Esophagus muscularis mucosa (tissue), 4 donors: ENCODE measurements around the gene STX18. TPM values are rescaled to one million over a fixed set of nuclear protein-coding genes. Genes with fewer than 3 reads are reported as not detected.
"Not testable (repeated sequence)": the region's sequence is repeated elsewhere in the genome, so short reads cannot be mapped to it uniquely, and the experiment has no call there.

Experiments
- DNase-seq: peaks from one replicate; pipeline ENCODE4 v3.0.0-alpha.2; 2017; ENCODE audit errors: extremely low spot score
- H3K27ac ChIP-seq, 4 donors: fragments of 200-600 bp; sonication (generic); replicated peaks in 1 of 4; 1 replicate in 3 of 4; 2 replicates in 1 of 4; pipeline ENCODE4 v1.5.1; 2016 to 2019; ENCODE audit warnings: mild to moderate bottlenecking in 1 of 4
- H3K27me3 ChIP-seq, 4 donors: fragments of 200-600 bp; sonication (generic); one replicate each; pipeline versions ENCODE4 v1.5.1 to v1.6.0; 2016 to 2019
- H3K36me3 ChIP-seq, 4 donors: fragments of 200-600 bp; sonication (generic); one replicate each; pipeline ENCODE4 v1.5.1; 2016 to 2019
- H3K4me1 ChIP-seq, 4 donors: fragments of 200-600 bp; sonication (generic); one replicate each; pipeline ENCODE4 v1.5.1; 2016 to 2019
- H3K4me3 ChIP-seq, 4 donors: fragments of 200-600 bp; sonication (generic); 1 replicate in 2 of 4; 2 replicates in 2 of 4; pipeline ENCODE4 v1.5.1; 2016 to 2019; ENCODE audit warnings: mild to moderate bottlenecking in 4 of 4, moderate library complexity in 1 of 4
- H3K9me3 ChIP-seq, 4 donors: fragments of 200-600 bp; sonication (generic); 1 replicate in 3 of 4; 2 replicates in 1 of 4; pipeline ENCODE4 v1.5.1; 2016 to 2019
- EP300 ChIP-seq: sonication (generic); formaldehyde crosslinking; IDR thresholded peaks from one replicate; pipeline ENCODE4 v1.6.1; 2017; ENCODE audit warnings: antibody characterized with exemption
- POLR2A ChIP-seq: fragments of 450-650 bp; IDR thresholded peaks from one replicate; pipeline ENCODE4 v1.6.1; 2017; ENCODE audit warnings: antibody characterized with exemption, moderate library complexity, mild to moderate bottlenecking, low read depth
- POLR2AphosphoS5 ChIP-seq, 2 donors: sonication (generic); formaldehyde crosslinking; IDR thresholded peaks; one replicate each; pipeline ENCODE4 v1.6.1; 2017; ENCODE audit warnings: antibody characterized with exemption in 2 of 2
- WGBS: methylation state at CpG from one replicate; pipeline ENCODE4 v1.1.5; 2018; 5-methylcytosine and 5-hydroxymethylcytosine counted together
- intact Hi-C: fragments of 100-400 bp; cut with DNase I; formaldehyde crosslinking; loops from one replicate; pipeline ENCODE4 v1.15.1; 2023
- total RNA-seq, 4 donors: library from RNA; depleted of rRNA; stranded (reverse); fragments of >200 nt; gene quantifications; one replicate each; pipeline versions ENCODE4 v1.1.0 to v1.2.1, GENCODE V29; 2016
- TF ChIP-seq, protein P1 (sequence below), 3 experiments: fragments of 200-600 bp in 2 of 3; fragments of 450-650 bp in 1 of 3; sonication (generic) in 2 of 3; IDR thresholded peaks; one replicate each; pipeline ENCODE4 v1.5.1; 2017 to 2019; ENCODE audit warnings: antibody characterized with exemption in 3 of 3, mild to moderate bottlenecking in 2 of 3, moderate library complexity in 1 of 3

STX18 gene
- total RNA-seq, 4 donors from 2014 or later, result 14.5 to 21.0 (median 17.8) TPM

GRCh38 chr4:4519297-4519894 lies 22.5 kb downstream of the STX18 start:
- intact Hi-C loops, result no loop called here
- Histone ChIP-seq H3K4me1 (peaks cover 5 to 25% (median 18%) of the 10 kb centered on the region in 4 donors), H3K4me3 (no peak overlapping the region), H3K36me3 (no peaks in the 10 kb centered on the region), H3K27me3 (no peaks in the 10 kb centered on the region), H3K9me3 (no peaks in the 10 kb centered on the region), H3K27ac (no peak overlapping the region)
- WGBS, result 72% methylated on average over 4 of the region's 4 CpGs
- no peak for DNase-seq
- TF ChIP-seq EP300, result no peak
- TF ChIP-seq, protein P1, sequence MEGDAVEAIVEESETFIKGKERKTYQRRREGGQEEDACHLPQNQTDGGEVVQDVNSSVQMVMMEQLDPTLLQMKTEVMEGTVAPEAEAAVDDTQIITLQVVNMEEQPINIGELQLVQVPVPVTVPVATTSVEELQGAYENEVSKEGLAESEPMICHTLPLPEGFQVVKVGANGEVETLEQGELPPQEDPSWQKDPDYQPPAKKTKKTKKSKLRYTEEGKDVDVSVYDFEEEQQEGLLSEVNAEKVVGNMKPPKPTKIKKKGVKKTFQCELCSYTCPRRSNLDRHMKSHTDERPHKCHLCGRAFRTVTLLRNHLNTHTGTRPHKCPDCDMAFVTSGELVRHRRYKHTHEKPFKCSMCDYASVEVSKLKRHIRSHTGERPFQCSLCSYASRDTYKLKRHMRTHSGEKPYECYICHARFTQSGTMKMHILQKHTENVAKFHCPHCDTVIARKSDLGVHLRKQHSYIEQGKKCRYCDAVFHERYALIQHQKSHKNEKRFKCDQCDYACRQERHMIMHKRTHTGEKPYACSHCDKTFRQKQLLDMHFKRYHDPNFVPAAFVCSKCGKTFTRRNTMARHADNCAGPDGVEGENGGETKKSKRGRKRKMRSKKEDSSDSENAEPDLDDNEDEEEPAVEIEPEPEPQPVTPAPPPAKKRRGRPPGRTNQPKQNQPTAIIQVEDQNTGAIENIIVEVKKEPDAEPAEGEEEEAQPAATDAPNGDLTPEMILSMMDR (IDR thresholded peaks at IDR 0.05), result peak in 2 of 3 experiments; percentile 16 to 58

- Histone ChIP-seq H3K27ac (no peak overlapping the region), H3K27me3 (no peaks in the 10 kb centered on the region), H3K4me1 (peaks cover 5 to 24% (median 15%) of the 10 kb centered on the region in 4 donors), H3K36me3 (no peaks in the 10 kb centered on the region), H3K4me3 (no peak overlapping the region), H3K9me3 (no peaks in the 10 kb centered on the region)
- no peak for DNase-seq
- intact Hi-C loops, result no loop called here
- TF ChIP-seq, protein P1 (IDR thresholded peaks at IDR 0.05), result no peak
- TF ChIP-seq EP300, result no peak
- TF ChIP-seq POLR2A, result no peak
- TF ChIP-seq POLR2AphosphoS5 (IDR thresholded peaks at IDR 0.05), result no peak
- 88% methylated on average over 5 of the region's 5 CpGs for WGBS
Observed at GRCh38 chr4:4518747-4519146, 23.1 kb downstream of the STX18 start.

- H3K27ac ChIP-seq, result no peak overlapping the region
- intact Hi-C loops, result no loop called here
- peaks cover 0 to 13% (median 0%) of the 10 kb centered on the region in 4 donors for H3K4me1 ChIP-seq
- no peaks in the 10 kb centered on the region for H3K27me3 ChIP-seq
- H3K4me3 ChIP-seq, result no peak overlapping the region
- TF ChIP-seq EP300, result no peak
- TF ChIP-seq POLR2AphosphoS5 (IDR thresholded peaks at IDR 0.05), result no peak
- TF ChIP-seq, protein P1 (IDR thresholded peaks at IDR 0.05), result no peak
- no peak for TF ChIP-seq POLR2A
- DNase-seq, result no peak
- H3K36me3 ChIP-seq, result no peaks in the 10 kb centered on the region
- H3K9me3 ChIP-seq, result no peaks in the 10 kb centered on the region
Observed at GRCh38 chr4:4514786-4515185, 27.1 kb downstream of the STX18 start.

DNA sequence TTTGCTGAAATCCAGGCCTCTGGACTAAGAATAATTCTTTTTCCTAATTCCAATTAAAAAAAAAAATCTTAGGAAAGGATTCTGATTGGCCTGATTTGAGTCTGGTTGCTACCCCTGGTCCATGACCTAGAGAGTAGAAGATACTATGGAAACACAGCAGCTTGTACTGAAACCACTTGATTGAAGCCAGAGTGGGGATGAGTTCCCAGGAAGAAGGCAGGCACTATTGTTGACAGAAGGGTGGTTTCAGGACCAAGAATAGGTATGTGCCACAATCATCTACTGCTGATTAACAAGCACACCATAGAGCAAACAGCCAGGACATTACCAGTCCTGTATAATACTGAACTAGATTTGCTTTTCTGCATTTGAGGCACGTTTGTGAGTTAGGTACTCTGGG lies 29.6 kb downstream of the STX18 start:
- Histone ChIP-seq H3K27me3 (no peaks in the 10 kb centered on the region), H3K27ac (no peak overlapping the region), H3K4me1 (peaks cover 0 to 4% (median 0%) of the 10 kb centered on the region in 4 donors), H3K4me3 (no peak overlapping the region), H3K36me3 (no peaks in the 10 kb centered on the region), H3K9me3 (no peaks in the 10 kb centered on the region)
- WGBS, result 93% methylated on average over 1 of the region's 1 CpG
- intact Hi-C loops, result no loop called here
- DNase-seq, result no peak
- TF ChIP-seq POLR2AphosphoS5 (IDR thresholded peaks at IDR 0.05), result no peak
- TF ChIP-seq POLR2A, result no peak
- TF ChIP-seq, protein P1 (IDR thresholded peaks at IDR 0.05), result no peak
- no peak for TF ChIP-seq EP300

GRCh38 chr4:4510641-4511040 lies 31.2 kb downstream of the STX18 start:
- H3K27ac ChIP-seq, H3K27me3 ChIP-seq, H3K9me3 ChIP-seq, H3K4me1 ChIP-seq, H3K4me3 ChIP-seq, intact Hi-C loops, H3K36me3 ChIP-seq, DNase-seq: not testable (repeated sequence)
- 96% methylated on average over 3 of the region's 3 CpGs for WGBS
